ENCODE results near the gene STYXL1. TPM values are rescaled to one million over a fixed set of nuclear protein-coding genes. Genes with fewer than 3 reads are reported as not detected.

The STYXL1 gene
- total RNA-seq, 1 experiment from 2014 or later = 61.3 TPM

- no peak for TF ChIP-seq EZH2 (IDR thresholded peaks at IDR 0.05; ENCODE audit: low read length, unreplicated experiment)
- TF ChIP-seq CTCF (conservative IDR thresholded peaks at IDR 0.05; ENCODE audit: low read depth, low read length) = no peak
- no peak for TF ChIP-seq EZH2phosphoT487 (IDR thresholded peaks at IDR 0.05; ENCODE audit: borderline replicate concordance, low read length)
- intact Hi-C loops (cut with micrococcal nuclease) = no loop called here
- no peaks in the 10 kb centered on the region for H3K27me3 ChIP-seq (ENCODE audit: low read length)
- H3F3A ChIP-seq (ENCODE audit: low read length, unreplicated experiment) = no peaks in the 10 kb centered on the region
- H3K9ac ChIP-seq (ENCODE audit: low read length) = no peak overlapping the region
- H4K20me1 ChIP-seq (ENCODE audit: low read length) = no peaks in the 10 kb centered on the region
- H3K79me2 ChIP-seq (ENCODE audit: low read length) = no peaks in the 10 kb centered on the region
- BruUV-seq (replicated peaks) = no TSS peak
- DNase-seq (no peak), ATAC-seq (no peak)
- no peak overlapping the region for H3K4me3 ChIP-seq (ENCODE audit: low read length)
- CTCF ChIA-PET = no interaction called here
- H2AFZ ChIP-seq (ENCODE audit: low read length) = no peak overlapping the region
- H3K27ac ChIP-seq (ENCODE audit: low read length) = no peak overlapping the region
- H3K36me3 ChIP-seq (ENCODE audit: low read depth, low read length) = no peaks in the 10 kb centered on the region
- H3K9me2 ChIP-seq (replicated peaks; ENCODE audit: low read length) = no peaks in the 10 kb centered on the region
- H3K9me3 ChIP-seq (ENCODE audit: low read length) = no peaks in the 10 kb centered on the region
- no peak overlapping the region for H3K4me2 ChIP-seq (ENCODE audit: low read length)
- POLR2A ChIA-PET (ENCODE audit: unreplicated experiment) = no interaction called here
- no peaks in the 10 kb centered on the region for H3K4me1 ChIP-seq (ENCODE audit: insufficient read depth, low read length)
Observed at GRCh38 chr7:75980430-75981202, 67.2 kb downstream of the STYXL1 start.

GRCh38 chr7:75979759-75980429 is 67.9 kb downstream of the STYXL1 start:
- Histone ChIP-seq H3K79me2 (ENCODE audit: low read length) (no peaks in the 10 kb centered on the region), H3K9me3 (ENCODE audit: low read length) (no peaks in the 10 kb centered on the region), H3K36me3 (ENCODE audit: low read depth, low read length) (no peaks in the 10 kb centered on the region), H2AFZ (ENCODE audit: low read length) (no peak overlapping the region), H3F3A (ENCODE audit: low read length, unreplicated experiment) (no peaks in the 10 kb centered on the region), H3K9ac (ENCODE audit: low read length) (no peak overlapping the region), H4K20me1 (ENCODE audit: low read length) (no peaks in the 10 kb centered on the region), H3K27me3 (ENCODE audit: low read length) (no peaks in the 10 kb centered on the region), H3K4me3 (ENCODE audit: low read length) (no peak overlapping the region), H3K4me2 (ENCODE audit: low read length) (no peak overlapping the region), H3K27ac (ENCODE audit: low read length) (no peak overlapping the region), H3K4me1 (ENCODE audit: insufficient read depth, low read length) (no peaks in the 10 kb centered on the region), H3K9me2 (replicated peaks; ENCODE audit: low read length) (no peaks in the 10 kb centered on the region)
- CTCF ChIA-PET = no interaction called here
- POLR2A ChIA-PET (ENCODE audit: unreplicated experiment) = no interaction called here
- TF ChIP-seq EZH2 (IDR thresholded peaks at IDR 0.05; ENCODE audit: low read length, unreplicated experiment) (no peak), CTCF (conservative IDR thresholded peaks at IDR 0.05; ENCODE audit: low read depth, low read length) (no peak), EZH2phosphoT487 (IDR thresholded peaks at IDR 0.05; ENCODE audit: borderline replicate concordance, low read length) (no peak)
- ATAC-seq = no peak
- intact Hi-C loops (cut with micrococcal nuclease) = no loop called here
- no TSS peak for BruUV-seq (replicated peaks)
- no peak for DNase-seq

- Histone ChIP-seq H3K9me3 (ENCODE audit: low read length) (no peaks in the 10 kb centered on the region), H3K9me2 (replicated peaks; ENCODE audit: low read length) (no peaks in the 10 kb centered on the region), H2AFZ (ENCODE audit: low read length) (no peak overlapping the region), H3F3A (ENCODE audit: low read length, unreplicated experiment) (no peaks in the 10 kb centered on the region), H3K36me3 (ENCODE audit: low read depth, low read length) (no peaks in the 10 kb centered on the region; the same call in 1 of the 2 replicates), H3K4me1 (ENCODE audit: insufficient read depth, low read length) (no peaks in the 10 kb centered on the region), H3K79me2 (ENCODE audit: low read length) (no peaks in the 10 kb centered on the region), H3K27me3 (ENCODE audit: low read length) (no peaks in the 10 kb centered on the region), H3K4me2 (ENCODE audit: low read length) (no peak overlapping the region), H4K20me1 (ENCODE audit: low read length) (no peaks in the 10 kb centered on the region), H3K9ac (ENCODE audit: low read length) (no peak overlapping the region), H3K4me3 (ENCODE audit: low read length) (no peak overlapping the region), H3K27ac (ENCODE audit: low read length) (no peak overlapping the region)
- ATAC-seq = no peak
- intact Hi-C loops (cut with micrococcal nuclease) = no loop called here
- no TSS peak for BruUV-seq (replicated peaks)
- ChIA-PET CTCF (no interaction called here), POLR2A (ENCODE audit: unreplicated experiment) (no interaction called here)
- no peak for DNase-seq
- TF ChIP-seq EZH2 (IDR thresholded peaks at IDR 0.05; ENCODE audit: low read length, unreplicated experiment) (no peak), EZH2phosphoT487 (IDR thresholded peaks at IDR 0.05; ENCODE audit: borderline replicate concordance, low read length) (no peak), CTCF (conservative IDR thresholded peaks at IDR 0.05; ENCODE audit: low read depth, low read length) (no peak)
Observed at GRCh38 chr7:75977743-75978142, 70.1 kb downstream of the STYXL1 start.

Data from PC-3 (cell line).